PC-3 (cell line): ENCODE data around the gene LIME1. TPM values are rescaled to one million over a fixed set of nuclear protein-coding genes. Genes with fewer than 3 reads are reported as not detected.

Experiments used
- ATAC-seq: fragments of 200-7000 bp; cut with Tn5 transposase; 2 replicates; pipeline ENCODE4 v1.9.1; 2020; ENCODE audit warnings: mild to moderate bottlenecking, moderate library complexity
- BruUV-seq: library from RNA; stranded (reverse); fragments of 400-500 nt; replicated peaks from 2 replicates; lab custom pipeline; 2021; lab: Mats Ljungman, UMichigan
- CTCF ChIA-PET: fragments of 300-600 bp; sonication (Branson Sonifier 250); formaldehyde crosslinking; loops from one replicate; lab custom pipeline; 2022; ENCODE audit warnings: antibody characterized with exemption; lab: Charles Lee
- POLR2A ChIA-PET: fragments of 300-600 bp; sonication (Branson Sonifier 250); formaldehyde crosslinking; loops from one replicate; lab custom pipeline; 2022; ENCODE audit warnings: antibody characterized with exemption; ENCODE audit not compliant: unreplicated experiment; lab: Charles Lee
- DNase-seq: peaks from one replicate; pipeline ENCODE4 v3.0.0-alpha.2; 2015
- H2AFZ ChIP-seq: fragments of 300-600 bp; sonication (generic); 2 replicates; pipeline ENCODE4 v1.6.0; 2016; ENCODE audit warnings: antibody characterized with exemption, low read length
- H3F3A ChIP-seq: fragments of 300-600 bp; sonication (generic); one replicate; pipeline ENCODE4 v1.6.0; 2017; ENCODE audit warnings: antibody characterized with exemption, low read length, control low read depth, mild to moderate bottlenecking; ENCODE audit not compliant: unreplicated experiment
- H3K27ac ChIP-seq: fragments of 300-600 bp; sonication (generic); 2 replicates; pipeline ENCODE4 v1.5.1; 2016; ENCODE audit warnings: mild to moderate bottlenecking, low read length
- H3K27me3 ChIP-seq: fragments of 300-600 bp; sonication (generic); 2 replicates; pipeline ENCODE4 v1.6.1; 2016; ENCODE audit warnings: low read length, mixed read lengths
- H3K36me3 ChIP-seq: fragments of 300-600 bp; sonication (generic); 2 replicates; pipeline ENCODE4 v1.6.1; 2016; ENCODE audit warnings: low read depth, mixed run types, low read length, mixed read lengths
- H3K4me1 ChIP-seq: fragments of 300-600 bp; sonication (generic); 2 replicates; pipeline ENCODE4 v1.5.1; 2016; ENCODE audit warnings: low read length; ENCODE audit not compliant: insufficient read depth
- H3K4me2 ChIP-seq: fragments of 300-600 bp; sonication (generic); 2 replicates; pipeline ENCODE4 v1.6.0; 2016; ENCODE audit warnings: low read length
- H3K4me3 ChIP-seq: fragments of 300-600 bp; sonication (generic); 2 replicates; pipeline ENCODE4 v1.5.1; 2016; ENCODE audit warnings: mild to moderate bottlenecking, low read length, mixed read lengths
- H3K79me2 ChIP-seq: fragments of 300-600 bp; sonication (generic); 2 replicates; pipeline ENCODE4 v1.6.1; 2017; ENCODE audit warnings: low read length, mixed read lengths
- H3K9ac ChIP-seq: fragments of 300-600 bp; sonication (generic); 2 replicates; pipeline ENCODE4 v1.6.0; 2016; ENCODE audit warnings: mild to moderate bottlenecking, low read length
- H3K9me2 ChIP-seq: fragments of 300-600 bp; sonication (generic); replicated peaks from 2 replicates; pipeline ENCODE4 v1.6.1; 2016; ENCODE audit warnings: mixed run types, low read length, mixed read lengths
- H3K9me3 ChIP-seq: fragments of 300-600 bp; sonication (generic); 2 replicates; pipeline ENCODE4 v1.6.1; 2016; ENCODE audit warnings: low read length, mixed read lengths
- H4K20me1 ChIP-seq: fragments of 300-600 bp; sonication (generic); 2 replicates; pipeline ENCODE4 v1.6.1; 2016; ENCODE audit warnings: low read length, mixed read lengths
- CTCF ChIP-seq: fragments of 300-600 bp; sonication (generic); conservative IDR thresholded peaks from 2 replicates; pipeline ENCODE4 v1.5.1; 2017; ENCODE audit warnings: antibody characterized with exemption, low read depth, mild to moderate bottlenecking, low read length
- EZH2 ChIP-seq: fragments of 300-600 bp; sonication (generic); IDR thresholded peaks from one replicate; pipeline ENCODE4 v1.6.1; 2017; ENCODE audit warnings: antibody characterized with exemption, mild to moderate bottlenecking, low read length; ENCODE audit not compliant: unreplicated experiment
- EZH2phosphoT487 ChIP-seq: fragments of 300-600 bp; sonication (generic); IDR thresholded peaks from 2 replicates; pipeline ENCODE4 v1.6.1; 2018; ENCODE audit warnings: mild to moderate bottlenecking, antibody characterized with exemption, low read length, borderline replicate concordance
- intact Hi-C: fragments of 100-400 bp; cut with micrococcal nuclease; formaldehyde crosslinking; loops from 2 replicates; pipeline ENCODE4 v1.9.0; 2023
- total RNA-seq: library from RNA; depleted of rRNA; stranded (reverse); fragments of >200 nt; gene quantifications from 2 replicates; pipeline ENCODE4 v1.2.3, GENCODE V29; 2014

The LIME1 gene
- total RNA-seq, 1 experiment from 2014 or later: 17.3 TPM

- H3F3A ChIP-seq: no peaks in the 10 kb centered on the region
- H3K4me3 ChIP-seq: no peak overlapping the region
- H3K4me2 ChIP-seq: no peak overlapping the region
- intact Hi-C loops: no loop called here
- H3K27ac ChIP-seq: no peak overlapping the region
- no peak overlapping the region for H3K9ac ChIP-seq
- H3K4me1 ChIP-seq: peaks cover 4% of the 10 kb centered on the region
- no peaks in the 10 kb centered on the region for H3K36me3 ChIP-seq
- ChIA-PET CTCF (no interaction called here), POLR2A (no interaction called here)
- TF ChIP-seq EZH2 (no peak), CTCF (no peak), EZH2phosphoT487 (no peak)
- ATAC-seq (no peak), DNase-seq (no peak)
- H2AFZ ChIP-seq: no peak overlapping the region
- H4K20me1 ChIP-seq: no peaks in the 10 kb centered on the region
- no TSS peak for BruUV-seq
- H3K9me2 ChIP-seq: no peaks in the 10 kb centered on the region
- H3K27me3 ChIP-seq: no peaks in the 10 kb centered on the region
- H3K79me2 ChIP-seq: no peaks in the 10 kb centered on the region
- no peaks in the 10 kb centered on the region for H3K9me3 ChIP-seq
These were observed 31.4 kb downstream of the LIME1 start for GRCh38 chr20:63767886-63768285.

- Histone ChIP-seq H3K9ac (no peak overlapping the region), H3K4me1 (peaks cover 13% of the 10 kb centered on the region), H3K4me3 (no peak overlapping the region), H3K79me2 (no peaks in the 10 kb centered on the region), H3K4me2 (no peak overlapping the region), H3K27ac (no peak overlapping the region), H2AFZ (no peak overlapping the region), H4K20me1 (no peaks in the 10 kb centered on the region), H3F3A (no peaks in the 10 kb centered on the region), H3K36me3 (no peaks in the 10 kb centered on the region), H3K9me3 (no peaks in the 10 kb centered on the region), H3K9me2 (no peaks in the 10 kb centered on the region), H3K27me3 (no peaks in the 10 kb centered on the region)
- intact Hi-C loops: no loop called here
- ChIA-PET POLR2A (no interaction called here), CTCF (no interaction called here)
- ATAC-seq (no peak), DNase-seq (no peak)
- TF ChIP-seq CTCF (no peak), EZH2 (no peak), EZH2phosphoT487 (no peak)
- BruUV-seq: no TSS peak
These were observed 32.4 kb downstream of the LIME1 start for GRCh38 chr20:63768591-63769515.

- Histone ChIP-seq H4K20me1 (no peaks in the 10 kb centered on the region), H3K9me3 (no peaks in the 10 kb centered on the region), H3K27me3 (no peaks in the 10 kb centered on the region), H3K36me3 (no peaks in the 10 kb centered on the region), H3K9ac (no peak overlapping the region), H3K4me2 (no peak overlapping the region), H3K27ac (no peak overlapping the region), H3K79me2 (no peaks in the 10 kb centered on the region), H3K4me3 (no peak overlapping the region), H3F3A (no peaks in the 10 kb centered on the region), H3K4me1 (peaks cover 13% of the 10 kb centered on the region), H3K9me2 (no peaks in the 10 kb centered on the region), H2AFZ (no peak overlapping the region)
- no peak for DNase-seq
- no TSS peak for BruUV-seq
- no peak for TF ChIP-seq CTCF
- no peak for TF ChIP-seq EZH2phosphoT487
- no peak for TF ChIP-seq EZH2
- intact Hi-C loops: no loop called here
- ChIA-PET CTCF (no interaction called here), POLR2A (no interaction called here)
- ATAC-seq: no peak
These were observed 33.5 kb downstream of the LIME1 start for GRCh38 chr20:63769891-63770474.
